A549 (cell line): ENCODE data around the gene RPL35.

Experiments used
- BHLHE40 ChIP-seq: IDR thresholded peaks from 2 replicates; pipeline ENCODE4 v1.6.1; 2012; ENCODE audit warnings: low read depth, low read length, inconsistent platforms
- CBX2 ChIP-seq: fragments of 200-600 bp; sonication (generic); IDR thresholded peaks from 2 replicates; pipeline ENCODE4 v1.6.1; 2016; ENCODE audit warnings: low read depth, mild to moderate bottlenecking, borderline replicate concordance
- EP300 ChIP-seq, 2 experiments: fragments of >200 bp; sonication (Bioruptor Twin); formaldehyde crosslinking; IDR thresholded peaks; 2 replicates in 1 of 2; 3 replicates in 1 of 2; pipeline ENCODE4 v1.6.1; 2016 to 2017
- FOSL2 ChIP-seq, 2 experiments: fragments of 450-650 bp in 1 of 2; fragments of >200 bp in 1 of 2; sonication (Bioruptor Twin) in 1 of 2; formaldehyde crosslinking; IDR thresholded peaks; 2 replicates each; pipeline versions ENCODE4 v1.5.0 to v1.6.1; 2016 to 2020; ENCODE audit warnings: mild to moderate bottlenecking in 1 of 2, moderate library complexity in 1 of 2
- JUN ChIP-seq, 2 experiments: fragments of >200 bp; sonication (Bioruptor Twin); formaldehyde crosslinking; IDR thresholded peaks; 2 replicates in 1 of 2; 3 replicates in 1 of 2; pipeline ENCODE4 v1.6.1; 2016 to 2017
- MYC ChIP-seq: IDR thresholded peaks from 2 replicates; pipeline ENCODE4 v1.6.1; 2012; ENCODE audit warnings: mild to moderate bottlenecking, inconsistent platforms, low read length, improper control_type of control experiment, borderline replicate concordance
- POLR2A ChIP-seq: IDR thresholded peaks from 2 replicates; pipeline ENCODE4 v1.6.1; 2012; ENCODE audit warnings: mild to moderate bottlenecking, low read length
- RAD21 ChIP-seq, 2 experiments: fragments of >200 bp in 1 of 2; sonication (Bioruptor Twin) in 1 of 2; formaldehyde crosslinking in 1 of 2; IDR thresholded peaks in 1 of 2; conservative IDR thresholded peaks in 1 of 2; 2 replicates in 1 of 2; 3 replicates in 1 of 2; pipeline ENCODE4 v1.6.1; 2012 to 2018; ENCODE audit warnings: inconsistent platforms in 1 of 2
- RFX5 ChIP-seq: fragments of 450-650 bp; IDR thresholded peaks from 2 replicates; pipeline ENCODE4 v1.7.1; 2014; ENCODE audit warnings: antibody characterized with exemption, mild to moderate bottlenecking, moderate library complexity
- TP53 ChIP-seq: fragments of 250-450 bp; sonication (Bioruptor Pico); IDR thresholded peaks from 2 replicates; pipeline ENCODE4 v1.5.0; 2021; ENCODE audit warnings: mild to moderate bottlenecking, moderate library complexity
- TF ChIP-seq, protein P1 (sequence below): fragments of >200 bp; sonication (Bioruptor Twin); formaldehyde crosslinking; IDR thresholded peaks from 3 replicates; pipeline ENCODE4 v1.5.1; 2016
- TF ChIP-seq, protein P2 (sequence below): IDR thresholded peaks from 2 replicates; pipeline ENCODE4 v1.6.1; 2012; ENCODE audit warnings: low read depth, borderline replicate concordance
- TF ChIP-seq, protein P3 (sequence below): fragments of 450-650 bp; IDR thresholded peaks from 2 replicates; pipeline ENCODE4 v1.6.1; 2014; ENCODE audit warnings: antibody characterized with exemption

DNA sequence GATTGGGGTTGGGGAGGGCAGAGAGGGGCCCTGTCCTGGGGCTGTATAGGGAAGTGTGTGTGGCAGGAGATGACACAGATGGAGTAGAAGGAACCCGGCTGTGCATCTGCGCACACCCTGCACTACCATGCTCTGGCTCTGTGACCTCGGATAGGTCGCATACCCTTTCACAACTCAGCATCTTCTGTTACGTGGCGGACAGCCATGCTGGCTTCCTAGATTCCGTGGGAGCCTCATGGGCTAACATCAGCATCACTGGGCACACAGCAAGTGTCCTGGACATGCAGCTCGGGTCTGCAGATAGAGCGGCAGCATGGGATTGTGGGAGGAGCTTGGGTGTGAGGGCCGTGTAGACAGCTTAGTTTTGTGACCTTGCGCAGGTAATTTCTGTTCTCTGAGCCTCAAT is 9.4 kb upstream of the RPL35 start:
- TF ChIP-seq POLR2A (no peak), CBX2 (no peak), EP300 (IDR thresholded peaks at IDR 0.05) (no peak), MYC (no peak), TP53 (no peak), BHLHE40 (no peak), JUN (IDR thresholded peaks at IDR 0.05) (no peak), RAD21 (conservative IDR thresholded peaks at IDR 0.05 in 1 of 2, IDR thresholded peaks at IDR 0.05 in 1 of 2) (no peak), FOSL2 (IDR thresholded peaks at IDR 0.05) (no peak), FOSL2 (CRISPR knock-in tag; IDR thresholded peaks at IDR 0.05) (no peak), RFX5 (no peak)
- TF ChIP-seq, protein P1, sequence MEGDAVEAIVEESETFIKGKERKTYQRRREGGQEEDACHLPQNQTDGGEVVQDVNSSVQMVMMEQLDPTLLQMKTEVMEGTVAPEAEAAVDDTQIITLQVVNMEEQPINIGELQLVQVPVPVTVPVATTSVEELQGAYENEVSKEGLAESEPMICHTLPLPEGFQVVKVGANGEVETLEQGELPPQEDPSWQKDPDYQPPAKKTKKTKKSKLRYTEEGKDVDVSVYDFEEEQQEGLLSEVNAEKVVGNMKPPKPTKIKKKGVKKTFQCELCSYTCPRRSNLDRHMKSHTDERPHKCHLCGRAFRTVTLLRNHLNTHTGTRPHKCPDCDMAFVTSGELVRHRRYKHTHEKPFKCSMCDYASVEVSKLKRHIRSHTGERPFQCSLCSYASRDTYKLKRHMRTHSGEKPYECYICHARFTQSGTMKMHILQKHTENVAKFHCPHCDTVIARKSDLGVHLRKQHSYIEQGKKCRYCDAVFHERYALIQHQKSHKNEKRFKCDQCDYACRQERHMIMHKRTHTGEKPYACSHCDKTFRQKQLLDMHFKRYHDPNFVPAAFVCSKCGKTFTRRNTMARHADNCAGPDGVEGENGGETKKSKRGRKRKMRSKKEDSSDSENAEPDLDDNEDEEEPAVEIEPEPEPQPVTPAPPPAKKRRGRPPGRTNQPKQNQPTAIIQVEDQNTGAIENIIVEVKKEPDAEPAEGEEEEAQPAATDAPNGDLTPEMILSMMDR, result no peak
- TF ChIP-seq, protein P2, sequence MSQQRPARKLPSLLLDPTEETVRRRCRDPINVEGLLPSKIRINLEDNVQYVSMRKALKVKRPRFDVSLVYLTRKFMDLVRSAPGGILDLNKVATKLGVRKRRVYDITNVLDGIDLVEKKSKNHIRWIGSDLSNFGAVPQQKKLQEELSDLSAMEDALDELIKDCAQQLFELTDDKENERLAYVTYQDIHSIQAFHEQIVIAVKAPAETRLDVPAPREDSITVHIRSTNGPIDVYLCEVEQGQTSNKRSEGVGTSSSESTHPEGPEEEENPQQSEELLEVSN, result no peak
- TF ChIP-seq, protein P3, sequence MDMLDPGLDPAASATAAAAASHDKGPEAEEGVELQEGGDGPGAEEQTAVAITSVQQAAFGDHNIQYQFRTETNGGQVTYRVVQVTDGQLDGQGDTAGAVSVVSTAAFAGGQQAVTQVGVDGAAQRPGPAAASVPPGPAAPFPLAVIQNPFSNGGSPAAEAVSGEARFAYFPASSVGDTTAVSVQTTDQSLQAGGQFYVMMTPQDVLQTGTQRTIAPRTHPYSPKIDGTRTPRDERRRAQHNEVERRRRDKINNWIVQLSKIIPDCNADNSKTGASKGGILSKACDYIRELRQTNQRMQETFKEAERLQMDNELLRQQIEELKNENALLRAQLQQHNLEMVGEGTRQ, result no peak
